Stimulated activated CD4-positive, alpha-beta T cell treated with anti-CD3 and anti-CD28 coated beads, Interleukin-1b, Interleukin-23, amount 100 ng/mL, for 48 hours (primary cell): ENCODE results near the gene VWDE.
"Not testable (repeated sequence)": the region's sequence is repeated elsewhere in the genome, so short reads cannot be mapped to it uniquely, and the experiment has no call there.

Experiments used
- DNase-seq: peaks from one replicate; pipeline ENCODE4 v3.0.0-alpha.2; 2020

Gene VWDE

GRCh38 chr7:12403287-12404181 is at the start of gene VWDE:
Gene VWDE, minus strand, starts transcription at chr7:12403865. Its CDS starts 149 bp downstream, at chr7:12403716.
- peak; percentile 56 for DNase-seq

GRCh38 chr7:12453136-12453535 is 49.5 kb upstream of the VWDE start:
- DNase-seq: not testable (repeated sequence)

GRCh38 chr7:12450615-12451014 is 47.0 kb upstream of the VWDE start:
- no peak for DNase-seq

DNA sequence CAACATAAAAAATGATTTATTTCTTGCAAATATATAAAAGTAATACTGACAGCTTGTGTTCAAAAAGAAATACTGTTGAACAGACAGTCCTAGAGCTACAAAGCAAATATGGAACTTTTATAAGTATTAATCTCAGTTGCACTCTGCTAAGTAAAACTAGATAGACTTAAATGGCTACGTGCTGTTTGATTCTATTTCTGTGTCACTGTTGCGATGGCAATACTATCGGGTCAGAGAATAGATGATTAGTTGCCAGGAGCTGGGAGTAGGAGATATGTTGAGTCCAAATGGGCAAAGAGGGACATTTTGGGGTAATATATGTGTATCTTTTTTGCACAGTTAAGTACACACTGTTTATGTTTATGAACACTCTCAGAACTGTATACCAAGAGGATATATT is 41.1 kb upstream of the VWDE start:
- no peak for DNase-seq

GRCh38 chr7:12440229-12440628 is 36.6 kb upstream of the VWDE start:
- no peak for DNase-seq

DNA sequence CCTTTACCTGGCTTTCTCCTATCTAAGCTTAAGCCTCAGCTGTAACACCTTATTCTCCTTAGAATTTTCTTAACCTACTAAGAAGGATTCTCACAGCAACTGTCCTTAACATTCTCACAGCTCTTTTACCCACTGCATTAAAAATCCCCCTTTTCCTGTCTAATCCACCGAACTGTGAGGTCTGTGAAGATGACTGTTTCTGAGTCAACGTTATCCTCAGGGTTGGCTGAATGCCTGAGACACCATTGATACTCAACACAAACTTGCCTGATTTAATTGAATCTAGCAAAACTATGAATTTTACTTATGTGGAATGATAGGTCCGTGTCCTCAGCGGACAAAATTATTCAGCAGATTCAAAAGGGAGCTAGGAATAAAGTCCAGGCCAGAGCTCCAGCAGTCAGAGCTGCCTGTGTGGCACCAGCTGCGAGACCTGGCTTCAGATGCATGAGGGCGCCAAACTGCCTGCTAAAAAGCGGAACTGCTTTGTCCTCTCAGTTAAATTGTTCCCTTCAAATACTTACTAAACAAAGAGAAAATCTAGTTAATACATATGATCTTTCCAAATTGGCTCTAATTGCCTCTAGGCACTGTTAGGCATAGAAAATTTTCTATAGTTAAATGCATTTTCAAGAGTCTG is 33.4 kb upstream of the VWDE start:
- DNase-seq: no peak

- no peak for DNase-seq
These were observed 32.5 kb upstream of the VWDE start for GRCh38 chr7:12436126-12436525.

DNA sequence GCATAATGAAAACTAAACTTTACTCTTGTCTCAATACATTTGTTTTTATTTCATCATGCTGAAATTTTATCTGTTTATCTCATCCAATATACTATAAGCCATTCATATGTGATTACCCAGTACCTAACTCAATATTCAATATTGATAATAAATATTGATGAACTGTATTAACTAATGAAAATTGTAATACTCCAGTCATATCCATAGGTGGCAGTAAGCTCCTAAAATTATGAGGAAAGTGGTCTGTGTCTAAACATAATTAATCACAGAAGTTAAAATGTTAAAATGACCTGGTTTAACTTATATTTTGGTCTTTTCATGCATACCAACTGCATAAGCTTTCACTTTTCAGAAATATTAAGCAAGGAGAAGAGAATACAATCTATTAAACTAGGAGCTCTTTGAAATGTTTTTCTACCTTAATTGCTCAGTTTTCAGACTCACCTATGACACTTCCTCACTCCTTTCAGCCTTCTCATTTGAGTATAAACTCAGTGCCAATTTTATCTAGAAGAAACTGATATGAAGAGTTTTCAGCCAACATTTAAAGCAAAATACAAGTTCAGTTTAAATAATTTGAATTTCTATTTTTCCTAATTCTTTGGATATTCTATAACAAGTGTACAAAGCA is 30.5 kb upstream of the VWDE start:
- no peak for DNase-seq

DNA sequence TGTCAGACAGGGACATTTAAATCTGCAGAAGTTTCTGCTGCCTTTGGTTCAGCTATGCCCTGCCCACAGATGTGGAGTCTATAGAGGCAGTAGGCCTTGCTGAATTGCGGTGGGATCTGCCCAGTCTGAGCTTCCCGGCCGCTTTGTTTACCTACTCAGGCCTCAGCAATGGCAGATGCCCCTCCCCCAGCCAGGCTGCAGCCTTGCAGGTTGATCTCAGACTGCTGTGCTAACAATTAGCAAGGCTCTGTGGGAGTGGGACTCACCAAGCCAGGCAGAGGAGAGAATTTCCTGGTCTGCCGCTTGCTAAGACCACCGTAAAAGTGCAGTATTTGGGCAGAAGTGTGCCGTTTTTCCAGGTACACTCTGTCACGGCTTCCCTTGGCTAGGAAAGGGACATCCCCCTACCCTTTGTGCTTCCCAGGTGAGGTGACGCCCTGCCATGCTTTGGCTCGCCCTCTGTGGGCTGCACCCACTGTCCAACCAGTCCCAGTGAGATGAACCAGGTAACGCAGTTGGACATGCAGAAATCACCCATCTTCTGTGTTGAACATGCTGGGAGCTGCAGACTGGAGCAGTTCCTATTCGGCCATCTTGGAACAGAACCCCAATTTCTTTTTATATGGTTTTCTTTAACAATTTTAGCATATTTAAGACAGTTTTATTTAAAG is 28.4 kb upstream of the VWDE start:
- no peak for DNase-seq

GRCh38 chr7:12425311-12425710 is 21.6 kb upstream of the VWDE start:
- DNase-seq: no peak

DNA sequence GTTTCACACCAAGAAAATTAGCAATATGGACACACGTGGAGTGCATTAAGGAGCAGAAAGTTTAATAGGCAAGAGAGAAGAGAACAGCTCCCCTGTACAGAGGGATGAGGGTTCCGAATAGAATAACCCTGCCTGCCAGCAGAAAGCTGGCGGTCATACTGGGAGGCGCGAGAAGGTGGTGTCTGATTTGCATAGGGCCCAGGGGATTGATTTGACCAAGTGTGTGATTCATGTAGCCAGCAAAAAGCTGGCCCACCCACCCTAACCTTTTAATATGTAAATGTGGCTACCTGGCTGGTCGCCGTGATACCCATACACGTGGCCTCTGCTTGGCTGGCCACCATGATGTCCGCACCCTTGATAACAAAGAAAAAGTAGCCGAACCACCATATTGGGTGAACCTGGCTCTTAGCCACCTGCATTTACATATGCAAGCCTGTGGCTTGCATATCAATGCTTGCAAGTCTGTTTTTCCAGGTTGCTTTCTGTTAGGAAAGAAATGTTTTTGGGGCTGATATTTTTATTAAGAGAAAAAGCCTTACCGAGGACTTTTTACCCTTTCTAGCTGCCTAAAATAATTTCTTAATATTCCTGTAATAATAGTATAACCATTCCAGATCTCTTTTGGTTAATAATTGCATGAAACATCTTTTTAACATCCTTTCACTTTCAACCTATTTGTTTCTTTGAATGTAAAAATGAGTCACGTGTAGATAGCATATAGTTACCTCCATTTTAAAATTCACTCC is 20.5 kb upstream of the VWDE start:
- DNase-seq: no peak

DNA sequence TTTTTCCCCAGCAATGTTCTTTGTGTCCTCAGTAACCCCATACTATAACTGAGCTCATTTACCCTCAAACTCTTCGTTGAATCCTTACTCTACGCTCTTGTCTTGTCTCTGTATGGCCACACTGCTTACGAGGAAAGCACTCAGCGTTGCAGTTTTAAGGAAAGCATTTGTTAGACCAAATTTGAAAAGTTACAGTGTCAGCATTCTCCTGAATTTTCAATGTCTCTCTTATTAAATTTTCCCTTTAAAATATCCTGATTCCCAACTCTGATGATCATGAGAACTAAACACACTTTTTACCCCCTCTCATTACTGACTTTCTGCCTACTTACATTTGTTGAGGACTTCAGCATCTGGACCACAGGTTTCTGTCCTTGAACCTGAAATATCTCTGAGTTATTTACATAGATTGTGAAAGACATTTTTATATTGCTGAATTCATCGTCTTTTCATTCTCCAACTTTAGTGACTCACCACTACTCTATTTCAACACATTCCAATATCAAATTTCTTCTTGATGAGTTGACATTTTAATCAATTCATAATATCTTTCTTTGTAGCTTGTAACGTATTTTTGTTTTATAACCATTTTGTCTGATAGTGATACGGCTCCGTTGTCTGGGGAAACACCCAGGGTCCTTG is 19.8 kb upstream of the VWDE start:
- no peak for DNase-seq

DNA sequence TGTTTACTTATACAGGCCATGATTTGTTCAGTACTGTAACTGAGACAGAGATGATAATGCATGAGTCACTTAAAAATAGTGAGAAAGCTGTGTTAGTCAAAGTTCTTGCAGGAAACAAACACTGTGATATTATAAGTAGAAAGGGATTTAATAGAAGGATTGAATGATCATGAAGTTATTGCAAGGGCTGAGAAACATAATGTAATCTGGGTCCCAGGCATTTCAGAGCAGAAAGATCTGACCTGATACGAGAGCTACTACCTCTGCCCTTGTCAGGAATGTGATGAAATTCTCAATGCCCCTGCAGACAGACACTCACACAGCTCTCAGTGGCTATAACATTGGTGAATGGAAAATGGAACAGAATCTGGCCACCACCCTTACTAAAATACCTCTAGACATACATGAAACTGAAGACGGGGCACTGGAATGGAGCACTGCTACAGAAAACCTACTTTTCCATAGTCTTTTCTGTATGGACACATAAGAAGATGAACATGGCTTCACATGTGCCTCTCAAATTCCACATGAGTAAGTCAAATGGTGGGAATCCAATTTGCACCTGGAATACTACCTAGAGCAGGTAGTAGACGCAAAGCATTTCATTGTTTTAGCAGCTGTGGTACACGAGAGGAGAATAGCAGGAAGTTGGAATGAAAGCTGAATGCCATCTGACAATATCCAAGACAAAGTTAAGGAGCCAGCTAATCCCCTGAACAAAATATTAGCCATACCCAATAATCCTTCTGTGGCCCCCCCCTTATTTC is 19.1 kb upstream of the VWDE start:
- no peak for DNase-seq

DNA sequence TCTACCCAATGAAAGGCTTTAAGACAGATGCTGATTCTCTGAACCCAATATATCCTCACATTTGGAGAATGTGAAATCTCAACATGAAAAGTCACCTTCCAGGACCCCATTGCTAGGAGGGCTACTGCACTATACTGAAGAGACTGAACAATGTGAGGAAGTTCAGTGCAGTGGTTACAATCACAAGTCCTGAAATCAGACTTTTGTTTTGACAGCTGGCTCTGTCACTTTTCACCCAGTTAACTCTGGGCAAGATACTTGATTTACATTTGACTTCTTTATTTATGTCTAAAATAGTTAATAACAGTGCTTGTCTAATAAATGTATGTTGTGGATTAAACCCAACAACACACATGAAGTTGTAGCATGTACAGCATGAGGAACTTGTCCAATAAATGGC is 14.8 kb upstream of the VWDE start:
- DNase-seq: no peak

GRCh38 chr7:12415072-12415471 is 11.4 kb upstream of the VWDE start:
- no peak for DNase-seq

DNA sequence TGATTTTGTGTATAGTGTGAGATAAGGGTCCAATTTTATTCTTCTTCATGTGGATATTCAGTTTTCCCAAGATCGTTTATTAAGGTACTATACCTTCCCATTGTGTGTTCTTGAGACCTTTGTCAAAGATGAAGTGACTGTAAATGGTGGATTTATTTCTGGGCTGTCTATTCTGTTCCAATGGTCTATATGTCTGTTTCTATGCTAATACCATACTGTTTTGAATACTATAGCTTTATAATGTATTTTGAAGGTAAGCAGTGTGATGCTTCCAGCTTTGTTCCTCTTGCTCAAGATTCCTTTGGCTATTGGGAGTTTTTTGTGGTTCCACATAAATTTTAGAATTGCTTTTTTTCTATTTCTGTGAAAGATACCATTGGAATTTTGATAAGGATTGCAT is 8.7 kb upstream of the VWDE start:
- DNase-seq: no peak

GRCh38 chr7:12410523-12410922 is 6.9 kb upstream of the VWDE start:
- no peak for DNase-seq

DNA sequence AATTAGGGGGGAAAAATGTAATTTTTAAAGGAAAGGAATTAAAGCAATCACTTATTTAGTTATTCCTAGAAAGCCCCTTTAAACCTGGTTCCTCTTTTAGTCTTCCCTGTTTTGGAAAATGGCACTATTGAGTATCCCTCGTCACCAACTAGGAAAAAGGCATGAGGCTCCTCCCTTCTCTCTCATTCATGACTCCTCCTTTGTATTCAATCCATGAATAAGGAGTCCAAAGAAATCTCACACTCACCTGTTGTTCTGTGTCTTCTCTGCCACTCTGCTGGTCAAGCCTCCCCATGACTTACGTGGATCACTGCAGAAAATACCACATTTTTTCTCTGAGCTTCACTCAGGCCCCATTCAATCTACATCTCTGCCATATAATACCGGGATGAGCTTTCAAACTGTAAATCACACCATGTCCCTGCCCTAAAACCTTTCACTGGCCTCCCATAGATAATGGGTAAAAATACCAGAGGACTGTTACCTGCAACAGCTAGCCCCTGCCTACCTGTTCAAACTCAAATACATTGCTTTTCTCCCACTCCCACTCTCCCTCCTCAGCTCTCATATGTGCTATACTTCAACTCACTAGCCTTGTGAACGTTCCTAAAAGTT is 5.5 kb upstream of the VWDE start:
- no peak for DNase-seq

- DNase-seq: not testable (repeated sequence)
These were observed 4.0 kb upstream of the VWDE start for GRCh38 chr7:12407652-12408051.

DNA sequence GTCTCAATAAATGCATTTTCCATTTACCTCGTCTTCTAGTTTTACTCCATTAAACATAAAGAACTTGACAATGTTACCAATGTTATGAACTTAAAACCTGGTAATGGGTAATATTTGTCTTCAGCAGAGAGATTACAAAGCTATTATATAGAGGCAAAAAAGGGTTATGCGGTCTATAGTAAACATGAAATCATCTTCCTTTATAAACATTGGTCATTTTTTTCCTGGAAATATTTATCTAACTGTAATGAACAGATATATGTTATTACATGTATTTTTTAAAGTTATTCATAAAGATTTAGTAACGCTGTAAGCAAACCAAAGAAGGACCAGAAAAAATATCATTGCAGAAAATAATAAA is 1.3 kb downstream of the VWDE start:
- DNase-seq: no peak
